HG02763 (cell line): Measurements from ENCODE around the gene EPSTI1.

Experiments
- ATAC-seq: cut with Tn5 transposase; IDR thresholded peaks from one replicate; pipeline ENCODE4 v1.9.1; 2021; ENCODE audit warnings: mild to moderate bottlenecking, moderate library complexity; ENCODE audit not compliant: unreplicated experiment

EPSTI1 gene

DNA sequence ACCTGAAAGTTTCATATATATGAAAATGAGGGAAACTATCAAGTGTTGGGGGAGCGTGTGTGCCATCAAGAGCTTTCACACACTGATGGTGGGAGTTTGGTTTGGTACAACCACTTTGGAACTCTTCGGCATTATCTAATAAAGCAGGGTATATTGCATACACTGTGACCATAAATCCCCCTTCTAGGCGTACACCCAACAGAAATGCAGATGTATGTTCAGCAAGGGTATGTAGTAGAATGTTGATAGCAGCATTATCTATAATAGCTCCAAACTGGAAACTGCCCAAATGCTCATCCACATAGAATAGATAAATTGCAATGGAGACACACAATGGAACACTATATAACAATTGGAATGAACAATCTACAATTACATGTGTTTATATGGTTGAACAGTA lies 139.9 kb downstream of the EPSTI1 start:
- no peak for ATAC-seq

DNA sequence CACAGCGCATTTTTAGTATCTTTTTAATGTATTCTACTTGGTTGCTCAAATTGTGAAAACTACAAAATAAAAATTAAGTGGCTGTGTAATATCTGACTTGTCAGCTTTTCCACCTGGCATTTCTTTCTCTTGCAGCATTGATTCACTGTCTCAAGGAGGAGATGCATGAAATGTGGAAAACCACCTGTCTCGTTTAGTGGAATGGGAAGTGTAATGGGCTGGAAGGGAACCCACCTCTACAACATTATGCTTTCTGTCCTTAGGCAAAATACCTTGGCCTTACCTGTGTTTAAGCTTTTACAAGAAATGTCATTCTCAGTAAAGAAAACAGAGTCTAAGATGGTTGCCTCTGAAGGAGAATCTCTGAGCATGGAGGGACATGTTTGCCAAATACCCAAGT lies 142.8 kb downstream of the EPSTI1 start:
- ATAC-seq: no peak

- ATAC-seq: no peak
Measured at GRCh38 chr13:42847891-42848663, 144.0 kb downstream of the EPSTI1 start.

- no peak for ATAC-seq
Measured at GRCh38 chr13:42836930-42837690, 154.9 kb downstream of the EPSTI1 start.
